Caki2 (cell line): ENCODE data around the gene ARIH2. TPM values are rescaled to one million over a fixed set of nuclear protein-coding genes. Genes with fewer than 3 reads are reported as not detected.
"Not testable (repeated sequence)": the region's sequence is repeated elsewhere in the genome, so short reads cannot be mapped to it uniquely, and the experiment has no call there.

ENCODE experiments used
- DNase-seq: peaks from one replicate; pipeline ENCODE4 v3.0.0-alpha.2; 2015; ENCODE audit warnings: low read depth
- in situ Hi-C: cut with HindIII; loops from 2 replicates; pipeline ENCODE4 v1.10.0; 2016; ENCODE audit warnings: low sequenced_read_pairs, low pct_unique_long_range_greater_than_20kb, mixed read lengths
- total RNA-seq: library from RNA; depleted of rRNA; stranded (reverse); fragments of >200 nt; shearing (Covaris generic); gene quantifications from 2 replicates; pipeline ENCODE4 v1.2.3, GENCODE V29; 2014; ENCODE audit warnings: low replicate concordance; rRNA removed

Gene ARIH2
- 67.2 and 83.3 TPM in 2 replicates for total RNA-seq

DNA sequence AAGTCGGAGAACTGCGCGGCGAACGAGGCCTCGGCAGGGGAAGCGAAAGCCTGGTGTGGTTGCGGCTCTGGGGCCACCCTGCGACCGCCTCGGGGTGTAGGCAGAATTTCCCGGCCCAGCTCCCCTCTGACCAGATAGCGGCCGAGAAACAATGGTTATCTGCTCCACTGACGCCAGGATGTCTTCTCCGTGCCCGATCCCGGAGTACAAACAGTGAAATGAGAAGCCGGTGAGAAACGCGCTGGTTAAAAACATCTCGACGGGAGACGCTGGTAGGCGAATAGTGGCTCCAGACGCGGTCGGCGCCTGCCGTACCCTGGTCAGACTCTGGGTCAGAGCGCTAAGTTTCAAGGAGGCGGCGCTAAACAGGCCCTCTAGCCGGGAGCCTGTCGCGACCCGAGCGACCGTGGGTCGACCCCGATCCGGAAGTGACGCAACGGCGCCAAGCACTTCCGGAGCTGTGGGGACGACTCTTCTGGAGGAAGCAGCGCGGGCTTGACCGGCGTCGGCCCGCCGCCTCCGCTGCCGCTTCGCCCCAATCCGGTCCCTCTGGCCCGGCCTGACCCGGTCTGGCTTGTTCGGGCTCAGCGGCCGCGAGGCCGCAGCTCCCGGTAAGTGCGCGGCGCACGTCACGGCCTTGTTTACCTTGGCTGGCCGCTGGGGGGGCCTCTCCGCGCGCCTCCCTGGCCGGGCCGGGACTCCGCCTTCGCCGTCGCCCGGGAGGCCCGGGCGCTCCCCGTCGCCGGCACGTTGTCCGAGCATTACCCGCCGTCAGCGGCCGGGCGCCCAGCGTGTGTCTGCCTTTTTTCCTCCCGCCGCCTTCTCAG lies at the start of gene ARIH2:
ARIH2 (plus strand) TSS at position 455 of the 827 bp plus-strand sequence. CDS start 8,717 bp downstream, outside the sequence.
- peak; percentile 90 for DNase-seq
- in situ Hi-C loops = no loop called here

- in situ Hi-C loops = no loop called here
- no peak for DNase-seq
These were observed 41.0 kb upstream of the ARIH2 start for GRCh38 chr3:48877671-48878070.

DNA sequence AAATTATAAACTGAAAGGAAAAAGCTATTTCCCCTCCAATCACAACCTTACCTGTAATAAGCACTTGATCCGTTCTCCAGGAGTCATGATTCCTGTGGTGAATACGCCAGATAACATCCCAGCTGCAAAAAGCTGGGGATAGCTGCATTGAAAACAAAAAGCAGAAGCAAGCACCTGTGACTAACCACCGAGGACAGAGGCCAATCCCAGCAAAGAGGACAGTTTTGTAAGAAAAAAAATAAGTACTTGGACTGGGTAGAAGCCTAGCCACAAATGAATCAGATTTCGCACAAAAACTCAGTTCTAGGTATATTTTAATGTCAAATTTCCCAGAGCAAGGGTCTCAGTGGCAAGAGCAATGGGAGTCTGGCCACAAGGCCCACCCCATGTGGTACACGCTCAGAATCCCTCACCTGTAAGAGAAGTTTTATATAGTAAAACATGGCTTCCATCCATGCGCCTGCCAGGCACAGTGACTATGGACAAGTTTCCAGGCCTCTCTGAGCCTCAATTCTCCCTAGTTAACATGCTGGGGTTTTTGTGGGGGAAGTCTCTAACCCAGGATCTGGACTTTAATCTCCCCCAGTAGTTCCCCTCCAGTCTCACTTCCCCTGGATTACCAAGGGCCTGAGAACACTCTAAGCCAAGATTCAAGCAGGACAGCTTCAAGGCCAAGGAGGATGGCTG lies 39.2 kb upstream of the ARIH2 start:
- no peak for DNase-seq
- in situ Hi-C loops = no loop called here

DNA sequence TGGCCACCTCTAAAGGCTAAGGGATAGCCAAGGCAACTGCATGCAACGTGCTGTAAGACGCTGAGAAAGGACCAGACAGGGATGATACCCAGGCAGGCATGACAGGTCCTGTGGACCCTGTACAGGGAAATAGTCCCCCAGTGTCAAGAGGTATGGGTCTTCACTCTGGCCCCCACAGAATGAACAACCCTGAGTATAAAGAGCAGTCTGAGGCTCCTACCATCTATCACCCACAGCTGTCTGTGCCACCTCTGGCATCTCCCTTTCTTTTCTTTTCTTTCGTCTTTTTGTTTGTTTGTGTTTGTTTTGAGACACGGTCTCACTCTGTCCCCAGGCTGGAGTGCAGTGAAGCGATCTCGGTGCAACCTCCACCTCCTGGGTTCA lies 38.7 kb upstream of the ARIH2 start:
- DNase-seq = no peak
- in situ Hi-C loops = no loop called here

- no peak for DNase-seq
- in situ Hi-C loops = no loop called here
These were observed 37.6 kb upstream of the ARIH2 start for GRCh38 chr3:48881006-48881405.

- DNase-seq = no peak
These were observed 37.0 kb upstream of the ARIH2 start for GRCh38 chr3:48881652-48882114.

DNA sequence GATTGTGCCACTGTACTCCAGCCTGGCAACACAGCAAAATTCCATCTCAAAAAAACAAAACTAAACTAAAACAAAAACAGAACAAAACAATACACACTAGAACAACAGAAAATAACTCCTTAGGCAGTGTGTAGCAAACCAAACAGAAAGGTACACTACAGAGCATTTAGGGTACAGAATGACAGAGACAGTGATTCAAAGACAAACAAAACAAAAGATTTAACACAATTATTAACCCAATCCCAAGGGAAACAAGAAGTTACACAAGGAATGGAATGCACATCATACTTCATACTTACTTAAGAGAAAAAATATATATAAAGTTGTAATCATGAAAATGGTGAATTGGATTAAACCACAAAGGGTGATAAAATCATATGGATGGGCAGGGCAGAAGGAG lies 32.9 kb upstream of the ARIH2 start:
- DNase-seq = no peak
- in situ Hi-C loops = no loop called here

More at GRCh38 chr3:48881652-48882114, 37.0 kb upstream of the ARIH2 start:
- in situ Hi-C loops = no loop called here

- DNase-seq = no peak
- in situ Hi-C loops = no loop called here
These were observed 27.0 kb upstream of the ARIH2 start for GRCh38 chr3:48891606-48892005.

DNA sequence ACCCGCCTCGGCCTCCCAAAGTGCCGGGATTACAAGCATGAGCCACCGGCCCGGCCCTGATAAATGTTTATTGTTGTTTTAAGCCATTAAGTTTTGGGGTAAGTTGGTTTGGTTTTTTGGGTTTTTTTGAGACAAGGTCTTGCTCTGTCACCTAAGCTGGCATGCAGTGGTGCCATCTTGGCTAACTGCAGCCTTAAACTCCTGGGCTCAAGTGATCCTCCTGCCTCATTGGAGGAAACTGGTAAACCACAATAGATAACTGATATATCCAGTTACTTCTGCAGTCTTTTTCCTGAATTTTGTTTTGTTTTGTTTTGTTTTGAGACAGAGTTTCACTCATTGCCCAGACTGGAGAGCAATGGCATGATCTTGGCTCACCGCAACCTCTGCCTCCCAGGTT lies 24.1 kb upstream of the ARIH2 start:
- in situ Hi-C loops = no loop called here
- DNase-seq = no peak

DNA sequence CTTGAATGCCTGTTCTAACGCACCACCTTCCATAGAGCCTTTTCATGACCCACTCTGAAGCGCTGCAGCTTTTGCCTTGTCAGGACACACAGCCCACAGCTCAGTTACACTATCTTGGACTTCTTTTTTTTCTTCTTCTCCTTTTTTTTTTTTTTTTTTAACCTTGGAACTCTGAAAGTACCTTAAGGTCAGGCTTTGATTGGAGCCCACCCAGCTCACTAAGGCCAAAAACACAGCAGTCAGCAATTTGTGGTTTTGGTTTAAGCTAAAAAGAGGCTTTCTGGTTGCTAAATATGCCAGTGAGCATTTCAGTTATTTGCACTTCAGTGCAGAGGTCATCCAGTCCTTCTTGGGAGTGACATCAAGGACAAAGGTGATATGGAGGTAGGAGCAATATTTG lies 21.7 kb upstream of the ARIH2 start:
- in situ Hi-C loops = no loop called here
- no peak for DNase-seq

- in situ Hi-C loops = no loop called here
- no peak for DNase-seq
These were observed 20.9 kb upstream of the ARIH2 start for GRCh38 chr3:48897460-48898376.

- DNase-seq = peak; percentile 82
- in situ Hi-C loops = no loop called here
These were observed 20.0 kb upstream of the ARIH2 start, which contains the start of gene SLC25A20 for GRCh38 chr3:48898383-48899234. Gene SLC25A20 (minus strand): TSS chr3:48898882. CDS start chr3:48898794, 88 bp downstream.

- in situ Hi-C loops = no loop called here
- DNase-seq = no peak
These were observed 19.4 kb upstream of the ARIH2 start for GRCh38 chr3:48899273-48899672.

GRCh38 chr3:48907026-48907425 lies 11.6 kb upstream of the ARIH2 start:
- in situ Hi-C loops, DNase-seq: not testable (repeated sequence)

DNA sequence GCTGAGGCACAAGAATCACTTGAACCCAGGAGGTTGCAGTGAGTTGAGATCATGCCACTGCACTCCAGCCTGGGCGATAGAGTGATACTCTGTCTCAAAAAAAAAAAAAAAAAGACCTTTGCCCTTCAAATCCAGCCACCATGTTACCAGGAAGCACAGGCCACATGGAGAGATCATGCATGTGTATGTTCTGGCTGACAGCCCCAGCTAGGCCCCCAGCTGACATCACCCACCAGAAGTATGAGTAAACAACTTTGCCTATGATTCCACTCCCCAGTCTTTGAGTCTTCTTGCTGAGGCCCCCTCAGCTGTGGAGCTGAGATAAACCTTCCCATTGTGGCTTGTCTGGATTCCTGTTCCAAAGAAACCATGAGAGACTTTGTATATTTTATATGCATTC lies 3.3 kb upstream of the ARIH2 start:
- DNase-seq = no peak
- in situ Hi-C loops = no loop called here

DNA sequence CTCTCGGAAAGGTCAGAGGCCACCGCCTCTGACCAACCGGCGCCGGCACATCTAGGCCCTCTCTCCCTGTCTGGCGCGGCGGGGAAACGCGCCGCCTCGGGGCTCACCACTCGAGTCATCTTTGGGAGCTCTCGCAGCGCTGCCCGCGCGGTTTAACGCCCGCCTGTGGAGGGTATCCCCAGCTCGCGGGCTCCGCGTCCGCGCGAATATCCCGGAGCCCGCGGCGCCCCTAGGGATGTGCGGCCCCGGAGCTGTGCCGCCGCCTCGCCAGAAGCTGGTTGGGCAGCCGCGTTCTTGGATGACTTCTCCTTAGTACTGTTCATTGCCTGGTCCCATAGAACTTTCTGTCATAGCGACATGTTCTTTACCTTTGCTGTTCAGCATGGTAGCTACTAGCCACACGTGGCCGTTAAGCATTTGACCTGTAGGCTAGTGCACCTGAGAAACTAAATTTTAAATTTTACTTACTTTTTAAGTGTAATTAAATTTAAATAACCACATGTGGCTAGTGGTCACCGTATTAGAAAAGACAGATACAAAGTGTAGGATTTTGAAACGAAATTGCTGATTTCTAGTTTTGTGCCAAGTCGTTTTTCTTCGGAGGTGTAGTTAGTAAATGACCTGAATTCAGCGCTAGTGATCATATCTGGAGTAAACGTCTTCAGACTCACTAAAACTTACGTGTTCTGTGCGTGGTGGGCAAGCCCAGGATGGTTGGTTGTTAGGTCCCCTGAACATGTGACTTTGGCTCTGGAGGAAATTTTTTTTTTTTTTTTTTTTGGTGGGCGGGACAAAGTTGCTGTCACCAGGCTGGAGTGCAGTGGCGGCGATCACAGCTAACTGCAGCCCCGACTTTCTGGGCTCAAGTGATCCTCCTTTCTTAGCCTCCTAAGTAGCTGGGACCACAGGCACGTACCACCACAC lies 835 bp downstream of the ARIH2 start:
- in situ Hi-C loops = no loop called here
- peak; percentile 67 for DNase-seq
